Putamen (tissue), 1 donor: ENCODE measurements around the gene GSAP.

ENCODE experiments used
- DNase-seq: peaks from one replicate; pipeline ENCODE4 v3.0.0-alpha.2; 2016; ENCODE audit warnings: low spot score

GSAP gene

DNA sequence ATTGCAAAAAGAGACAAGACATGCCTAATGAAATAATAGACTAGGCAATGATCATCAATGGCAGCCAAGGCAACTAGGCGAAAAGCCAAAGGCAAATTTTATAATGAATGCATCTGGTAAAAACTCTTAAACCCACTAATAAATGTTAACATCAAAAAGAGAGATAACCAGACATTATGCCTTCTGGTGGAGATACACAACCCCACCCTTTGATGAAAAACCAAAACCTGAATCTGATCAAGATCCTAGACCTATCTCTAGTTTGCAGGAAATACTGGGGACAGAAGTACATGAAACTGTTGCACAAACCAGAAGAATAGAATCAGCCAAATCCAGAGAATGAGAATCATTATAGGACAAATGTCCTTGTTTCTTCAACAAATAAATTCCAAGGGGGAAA lies 22.0 kb upstream of the GSAP start:
- DNase-seq: no peak

- DNase-seq: no peak
Observed at GRCh38 chr7:77434570-77435275, 18.6 kb upstream of the GSAP start.

GRCh38 chr7:77433901-77434300 lies 17.8 kb upstream of the GSAP start:
- no peak for DNase-seq

DNA sequence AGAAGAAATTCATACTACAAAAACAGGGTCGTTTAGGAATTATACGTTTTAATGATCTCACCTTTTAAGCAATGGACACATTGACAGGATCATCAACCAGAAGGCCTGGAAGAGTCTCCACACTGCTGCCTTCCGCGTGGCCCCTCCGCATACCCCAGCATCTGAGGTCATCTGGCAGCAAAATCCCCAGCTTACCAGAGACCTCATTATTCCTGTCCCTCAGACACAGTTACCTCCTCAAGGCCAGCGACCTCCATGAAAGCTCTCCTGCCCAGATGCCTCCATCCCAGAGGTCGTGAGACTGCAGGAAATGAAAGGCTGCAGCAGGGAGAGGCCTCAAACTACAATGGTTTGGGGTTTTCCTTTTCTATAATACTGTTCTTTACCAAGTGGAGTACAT lies 14.8 kb upstream of the GSAP start:
- no peak for DNase-seq

GRCh38 chr7:77428777-77429231 lies 12.7 kb upstream of the GSAP start:
- DNase-seq: no peak

GRCh38 chr7:77427996-77428603 lies 12.0 kb upstream of the GSAP start:
- DNase-seq: no peak

- no peak for DNase-seq
Observed at GRCh38 chr7:77426521-77427051, 10.4 kb upstream of the GSAP start.

DNA sequence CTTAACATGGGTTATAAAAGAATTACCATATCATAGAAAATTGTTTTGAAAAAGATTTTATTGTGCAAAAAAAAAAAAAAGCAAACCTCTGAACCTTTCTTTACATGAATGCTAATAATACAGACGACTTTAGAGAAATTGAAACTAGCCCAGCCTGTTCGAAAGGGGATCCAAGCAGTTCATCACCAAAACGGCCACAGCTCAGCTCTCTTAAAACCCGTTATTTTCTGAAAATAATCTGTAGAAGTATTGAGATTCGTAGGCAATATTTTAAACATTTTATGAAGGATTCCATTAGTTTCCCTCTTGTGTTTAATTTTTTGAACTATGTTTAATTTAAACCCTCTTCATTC lies 9.9 kb upstream of the GSAP start:
- DNase-seq: no peak

DNA sequence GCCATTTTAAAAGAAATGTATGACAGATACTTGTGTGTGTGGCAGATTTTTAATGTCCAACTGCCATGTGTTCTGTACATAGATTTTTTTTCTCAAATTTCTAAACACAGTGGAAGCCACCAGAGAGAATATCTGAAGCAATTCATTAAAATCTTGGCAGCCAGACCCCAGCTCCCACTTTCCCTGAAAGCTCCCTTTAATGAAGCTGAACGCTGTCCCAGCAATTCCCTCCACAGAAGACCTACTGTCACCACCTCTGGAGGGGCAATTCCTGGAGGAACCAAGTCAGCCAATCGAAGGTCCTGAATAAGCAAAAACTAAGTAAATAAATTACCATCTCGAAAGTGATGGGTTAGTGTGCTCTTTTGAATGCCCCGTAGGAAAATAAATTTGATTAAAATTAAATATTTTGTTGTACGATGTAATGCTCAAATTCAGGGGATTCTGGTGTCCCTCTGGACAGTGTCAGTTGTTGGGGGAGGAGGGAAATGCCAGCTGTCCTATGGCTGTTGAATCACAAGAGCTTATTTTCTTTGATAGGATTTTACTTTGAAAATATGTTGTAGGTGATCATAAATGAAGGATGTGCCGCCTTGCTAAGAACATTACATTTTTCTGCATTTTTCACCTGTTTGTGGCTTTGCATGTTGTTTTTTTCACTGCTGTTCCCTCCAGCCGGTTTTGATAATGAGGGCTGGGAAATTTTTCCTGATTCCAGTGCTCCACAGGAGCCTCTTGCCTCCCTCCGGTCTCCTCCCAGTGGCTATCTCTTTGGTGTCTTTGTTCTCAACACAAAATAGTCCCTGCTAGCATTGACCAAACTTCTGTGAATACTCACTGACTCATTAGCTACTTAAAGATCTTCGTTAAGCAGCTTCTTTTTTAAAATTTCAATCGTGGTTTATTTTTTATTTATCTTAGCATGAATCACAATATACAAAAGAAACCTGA lies 9.2 kb upstream of the GSAP start:
- no peak for DNase-seq

DNA sequence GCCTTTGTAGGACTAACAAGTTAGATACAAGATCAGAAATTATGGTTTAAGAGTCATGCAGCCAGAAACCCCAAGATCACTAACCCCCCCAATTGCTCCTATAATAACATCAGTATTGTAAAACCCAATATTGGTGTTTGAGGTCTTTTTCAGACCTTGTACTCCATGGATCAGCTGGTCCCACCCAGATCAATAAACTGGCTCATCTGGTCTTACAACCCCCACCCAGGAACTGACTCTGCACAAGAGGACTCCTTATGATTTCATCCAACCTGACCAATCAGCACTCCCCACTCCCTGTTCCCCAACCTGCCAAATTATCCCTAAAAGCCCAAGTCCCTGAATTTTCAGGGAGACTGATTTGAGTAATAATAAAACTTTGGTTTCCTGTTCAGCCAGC lies 6.4 kb upstream of the GSAP start:
- DNase-seq: no peak

DNA sequence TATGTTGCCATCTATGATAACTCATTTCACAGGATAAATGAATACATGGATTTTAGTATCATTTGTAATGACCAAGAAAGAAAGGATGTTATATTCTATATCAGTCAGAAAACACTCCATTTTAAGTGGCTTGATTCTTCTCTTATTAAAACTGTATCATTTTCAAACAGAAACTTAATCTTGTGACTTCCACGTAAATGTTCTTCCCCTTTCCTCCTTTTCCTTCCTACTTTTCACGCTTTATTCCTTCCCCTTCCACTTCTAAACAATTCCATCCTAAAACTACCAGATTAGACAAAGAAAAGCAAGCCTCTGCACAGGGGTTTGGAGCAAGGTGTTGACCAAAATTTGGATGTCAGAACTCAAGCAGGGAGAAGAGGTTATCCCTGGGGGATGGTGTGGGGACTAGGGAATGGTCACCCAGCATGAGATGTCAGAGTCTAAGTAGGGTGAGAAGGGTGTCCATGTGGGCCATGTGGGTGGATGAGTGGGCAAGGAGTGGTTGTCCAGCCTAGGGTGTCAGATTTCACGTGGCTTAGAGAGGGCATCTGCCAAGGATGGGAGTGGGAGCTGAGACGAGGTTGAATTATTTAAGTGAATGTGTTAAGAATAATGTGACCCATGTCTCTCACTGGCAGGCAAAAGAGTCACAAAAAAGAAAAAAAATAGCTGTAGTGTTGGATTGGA lies 5.0 kb upstream of the GSAP start:
- no peak for DNase-seq

DNA sequence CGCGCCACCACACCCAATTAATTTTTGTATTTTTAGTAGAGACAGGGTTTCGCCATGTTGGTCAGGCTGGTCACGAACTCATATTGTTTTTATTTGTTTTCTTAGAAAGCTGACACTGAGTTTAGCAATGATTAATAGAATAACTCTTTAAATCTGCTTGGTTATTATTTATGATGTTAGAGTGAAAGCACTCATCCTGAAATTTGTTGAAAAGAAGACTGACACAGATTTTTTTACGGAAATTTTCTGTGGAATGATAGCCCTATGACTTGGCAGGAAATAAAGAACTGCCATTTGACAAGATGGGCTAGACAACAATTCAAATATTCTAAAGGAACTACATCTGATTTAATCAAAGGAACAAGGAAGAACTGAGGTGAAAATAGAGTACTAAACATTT lies 4.3 kb upstream of the GSAP start:
- no peak for DNase-seq

DNA sequence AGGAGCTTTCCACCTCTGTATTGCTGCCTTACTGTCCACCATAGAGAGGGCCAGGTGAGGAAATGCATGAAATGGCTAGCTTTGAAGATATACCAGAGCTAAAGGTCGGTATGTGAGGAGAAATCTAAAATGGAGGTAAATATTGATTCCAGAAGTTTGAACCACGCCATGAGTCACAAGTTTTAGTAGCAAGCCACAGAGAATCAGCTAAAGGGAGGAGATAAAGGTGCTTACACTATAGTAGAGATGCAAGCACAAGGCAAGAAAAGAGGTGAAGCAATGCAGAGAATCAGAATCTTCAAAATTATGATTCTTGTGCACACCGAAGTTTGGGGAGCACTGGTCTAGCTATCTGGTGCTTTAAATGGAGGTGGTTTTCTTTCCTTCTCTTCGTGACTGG lies 3.0 kb upstream of the GSAP start:
- no peak for DNase-seq

DNA sequence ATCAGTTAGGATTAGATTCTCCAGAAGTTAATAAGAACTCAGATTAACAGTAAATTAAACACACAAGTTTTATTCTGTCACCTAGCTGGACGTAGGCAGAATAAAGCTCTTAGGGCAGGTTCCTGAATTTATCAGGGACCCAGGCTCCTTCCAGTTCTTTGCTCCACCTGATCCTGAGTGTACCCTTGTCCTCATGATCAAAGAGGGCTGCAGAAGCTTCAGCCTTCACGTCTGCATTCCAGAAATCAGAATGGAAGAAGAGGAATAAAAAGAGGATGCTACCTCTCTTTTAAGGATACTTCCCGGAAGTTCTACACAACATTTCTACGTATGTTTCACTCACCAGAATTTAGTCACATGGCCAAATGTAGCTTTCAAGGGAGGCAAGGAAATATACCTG lies 1.7 kb upstream of the GSAP start:
- no peak for DNase-seq

GRCh38 chr7:77416621-77417371 lies 647 bp upstream of the GSAP start:
- DNase-seq: no peak

- DNase-seq: no peak
Observed at GRCh38 chr7:77415476-77415822, 700 bp downstream of the GSAP start.

DNA sequence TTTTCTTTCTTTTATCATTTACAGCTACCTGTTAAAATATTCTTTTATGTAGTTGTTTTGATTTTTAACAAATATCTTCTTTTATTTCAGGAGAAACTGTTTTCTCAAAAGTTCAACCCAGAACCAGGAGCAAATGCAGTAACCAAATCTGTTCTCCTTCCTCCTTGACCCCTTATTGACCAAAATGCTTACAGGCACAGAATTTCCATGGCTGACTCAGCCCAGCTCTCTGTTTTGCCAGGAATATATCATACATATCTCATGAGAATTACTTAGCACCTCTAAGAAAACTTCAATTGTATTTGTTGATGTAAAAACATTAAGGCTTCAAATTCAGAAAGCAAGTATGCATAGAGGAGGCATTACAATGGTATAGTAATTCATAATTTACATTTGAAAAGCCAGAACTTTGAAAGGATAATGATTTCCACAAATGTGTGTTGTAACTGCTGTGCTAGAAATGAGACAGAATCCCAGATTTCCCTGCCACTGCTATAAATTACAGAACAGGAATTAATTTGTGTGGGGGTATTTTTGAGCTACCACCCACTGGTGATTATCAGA lies 2.2 kb downstream of the GSAP start:
- DNase-seq: no peak

- no peak for DNase-seq
Observed at GRCh38 chr7:77413128-77413527, 3.0 kb downstream of the GSAP start.

DNA sequence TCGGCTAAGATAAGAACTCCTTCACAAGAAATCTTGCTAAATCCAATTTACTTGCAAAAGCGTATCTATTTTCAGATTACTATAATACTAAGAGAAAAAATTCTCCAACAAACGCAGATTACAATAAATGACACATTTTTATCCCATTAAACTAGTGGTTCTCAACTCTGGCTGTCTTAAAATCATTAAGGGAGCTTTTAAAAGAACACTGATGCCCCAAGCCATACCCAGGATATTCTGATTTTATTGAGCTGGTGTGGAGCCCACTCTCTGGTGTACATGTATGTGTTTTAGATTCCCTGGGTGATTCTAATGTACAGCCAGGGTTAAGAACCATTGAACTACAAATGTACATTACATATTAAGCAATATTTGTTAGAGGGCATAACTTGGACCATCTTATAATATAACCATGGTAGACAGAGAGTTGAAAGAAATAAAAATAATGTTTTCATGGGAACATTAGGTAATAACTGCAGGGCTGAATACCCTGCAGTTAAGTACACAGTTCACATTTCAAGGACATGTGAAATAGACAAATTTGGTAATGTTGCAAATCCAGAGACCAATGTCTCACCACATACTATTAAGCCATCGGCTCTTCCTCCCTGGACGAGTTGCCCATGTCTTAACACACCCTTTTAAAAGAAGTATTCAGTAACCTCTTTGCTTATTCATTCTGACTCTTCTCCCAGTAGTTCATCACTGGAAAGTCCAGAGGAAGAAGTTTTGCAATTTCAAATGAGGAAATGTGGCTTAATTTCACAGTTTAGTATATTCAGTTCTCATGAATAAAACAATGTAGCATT lies 6.2 kb downstream of the GSAP start:
- DNase-seq: no peak

GRCh38 chr7:77409005-77409738 lies 7.0 kb downstream of the GSAP start:
- DNase-seq: no peak
